Measurements from ENCODE around the gene SOX6. TPM values are rescaled to one million over a fixed set of nuclear protein-coding genes. Genes with fewer than 3 reads are reported as not detected.
"Not testable (repeated sequence)": the region's sequence is repeated elsewhere in the genome, so short reads cannot be mapped to it uniquely, and the experiment has no call there.

SOX6 gene
- total RNA-seq, 1 experiment from 2014 or later: 0.84 TPM

DNA sequence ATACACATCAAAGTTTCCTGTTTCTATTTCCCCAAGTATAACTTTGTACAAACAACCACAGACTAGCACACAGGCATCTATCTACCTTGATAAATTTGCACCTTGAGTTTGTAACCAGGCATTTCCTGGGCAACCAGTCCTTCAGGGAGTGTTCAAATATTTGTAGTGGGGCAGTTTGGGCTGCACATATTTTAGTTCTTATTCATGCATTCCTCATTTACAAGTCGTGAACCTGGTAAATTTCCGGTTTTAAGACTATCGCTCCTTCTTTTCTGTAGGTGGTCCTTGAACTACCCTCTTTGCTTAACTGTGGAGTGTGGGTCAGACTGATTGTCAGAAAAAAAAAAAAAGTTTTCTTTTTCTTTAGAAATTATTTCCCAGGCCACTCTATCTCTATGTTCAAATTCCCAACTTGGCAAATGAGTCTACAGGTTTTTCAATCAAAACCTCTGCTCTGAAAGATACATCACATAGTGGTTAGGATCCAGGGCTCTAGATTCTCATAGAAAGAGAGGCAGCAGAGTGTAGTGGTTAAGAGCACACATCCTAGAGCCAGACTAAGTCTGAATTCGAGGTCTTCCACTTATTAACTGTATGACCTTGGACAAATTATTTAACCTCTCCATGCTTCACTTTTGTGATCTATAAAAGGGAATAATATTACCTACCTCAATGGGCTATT, 201.5 kb downstream of the SOX6 start:
- peak; percentile 81 for DNase-seq (ENCODE audit: low read depth)

GRCh38 chr11:16153951-16154350, 202.4 kb downstream of the SOX6 start:
- no peak for DNase-seq (ENCODE audit: low read depth)

DNA sequence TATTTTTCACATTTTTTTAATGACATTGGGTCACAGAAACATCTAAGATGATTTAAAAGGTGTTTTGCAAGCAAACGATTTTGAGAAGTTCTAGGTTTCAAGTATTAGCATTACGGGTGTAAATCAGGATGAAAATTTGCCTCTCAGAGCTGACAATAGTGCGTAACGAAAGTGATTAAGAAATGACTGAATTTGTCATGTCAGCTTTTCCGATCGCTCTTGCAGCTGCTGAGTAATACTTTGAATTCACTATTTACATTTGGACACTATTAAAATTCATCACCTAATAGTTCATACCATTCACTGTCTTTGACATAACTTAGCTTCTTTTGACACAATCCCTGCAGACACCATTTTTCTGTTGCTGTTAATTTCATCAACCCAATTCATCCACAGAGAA, 205.2 kb downstream of the SOX6 start:
- no peak for DNase-seq (ENCODE audit: low read depth)

DNA sequence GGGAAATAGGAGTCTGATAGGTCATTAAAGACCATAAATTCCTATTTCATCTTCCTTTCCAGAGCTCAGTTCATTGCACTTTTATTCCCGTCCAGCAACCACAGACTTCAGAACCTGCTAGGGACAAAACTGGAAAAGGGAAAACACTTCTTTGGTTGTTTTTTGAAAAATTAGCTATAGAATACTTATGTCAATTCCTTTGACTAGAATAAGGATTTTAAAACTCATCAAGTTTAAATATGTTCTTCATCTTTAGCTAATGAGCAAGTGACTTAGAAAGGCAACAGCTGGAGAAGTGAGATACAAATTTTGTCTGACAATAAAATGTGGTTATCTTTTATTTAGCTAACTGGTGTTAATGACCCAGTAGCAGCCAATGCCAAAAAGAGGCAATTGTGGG, 206.9 kb downstream of the SOX6 start:
- DNase-seq (ENCODE audit: low read depth): no peak

DNA sequence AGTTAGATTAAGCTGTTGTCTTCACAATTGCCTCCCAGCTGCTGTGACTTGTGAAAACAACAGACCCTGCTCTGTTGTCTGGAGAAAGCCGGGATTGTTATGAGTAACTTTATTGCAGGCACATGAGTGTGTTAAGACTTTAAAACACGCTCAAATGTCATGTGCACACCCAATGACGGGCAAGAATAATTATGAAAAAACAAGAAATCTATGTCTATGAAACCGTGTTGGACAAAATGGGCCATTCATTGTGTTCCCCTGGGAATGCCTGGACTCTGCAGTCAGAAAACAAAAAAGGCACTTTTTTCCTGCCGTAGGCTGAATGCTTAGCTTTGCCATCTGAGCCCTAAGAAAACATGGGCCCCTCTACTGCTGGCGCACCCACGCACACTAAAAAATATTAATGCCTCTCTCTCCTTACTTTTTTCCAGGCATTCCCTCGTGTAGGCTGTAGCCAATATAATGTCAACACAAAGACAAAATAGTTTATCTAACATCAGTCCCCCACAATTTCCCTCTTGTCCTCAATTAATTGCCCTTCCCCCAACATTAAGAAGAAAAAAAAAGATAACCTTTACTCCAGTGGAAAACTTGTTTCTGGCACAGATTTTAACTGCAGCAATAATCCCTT, 207.9 kb downstream of the SOX6 start:
- no peak for DNase-seq (ENCODE audit: low read depth)

- not testable (repeated sequence) for DNase-seq (ENCODE audit: low read depth)
These were observed 209.4 kb downstream of the SOX6 start for GRCh38 chr11:16146980-16147379.

DNA sequence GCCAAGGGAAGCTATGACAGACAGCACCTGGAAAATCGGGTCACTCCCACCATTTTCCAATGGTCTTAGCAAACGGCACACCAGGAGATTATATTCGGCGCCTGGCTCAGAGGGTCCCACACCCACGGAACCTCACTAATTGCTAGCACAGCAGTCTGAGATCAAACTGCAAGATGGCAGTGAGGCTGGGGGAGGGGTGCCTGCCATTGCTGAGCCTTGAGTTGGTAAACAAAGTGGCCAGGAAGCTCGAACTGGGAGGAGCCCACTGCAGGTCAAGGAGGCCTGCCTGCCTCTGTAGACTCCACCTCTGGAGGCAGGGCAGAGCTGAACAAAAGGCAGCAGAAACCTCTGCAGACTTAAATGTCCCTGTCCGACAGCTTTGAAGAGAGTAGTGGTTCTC, 214.7 kb downstream of the SOX6 start:
- DNase-seq (ENCODE audit: low read depth): not testable (repeated sequence)

DNA sequence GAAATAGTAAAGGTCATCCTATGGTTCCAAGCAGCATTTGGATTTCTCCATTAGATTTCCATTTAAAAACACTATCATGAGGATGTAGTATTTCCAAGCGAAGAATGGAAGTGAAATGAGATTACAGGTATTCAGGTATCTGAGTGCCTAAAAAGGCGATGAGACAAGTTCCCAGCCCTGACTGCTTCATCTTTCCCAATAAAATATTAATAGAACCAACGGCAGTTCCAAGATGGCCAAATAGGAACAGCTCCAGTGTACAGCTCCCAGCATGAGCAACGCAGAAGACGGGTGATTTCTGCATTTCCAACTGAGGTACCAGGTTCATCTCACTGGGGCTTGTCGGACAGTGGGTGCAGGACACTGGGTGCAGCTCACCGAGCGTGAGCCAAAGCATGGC, 215.2 kb downstream of the SOX6 start:
- not testable (repeated sequence) for DNase-seq (ENCODE audit: low read depth)

GRCh38 chr11:16136792-16137390, 219.5 kb downstream of the SOX6 start:
- no peak for DNase-seq (ENCODE audit: low read depth)

GRCh38 chr11:16133867-16134266, 222.5 kb downstream of the SOX6 start:
- no peak for DNase-seq (ENCODE audit: low read depth)

DNA sequence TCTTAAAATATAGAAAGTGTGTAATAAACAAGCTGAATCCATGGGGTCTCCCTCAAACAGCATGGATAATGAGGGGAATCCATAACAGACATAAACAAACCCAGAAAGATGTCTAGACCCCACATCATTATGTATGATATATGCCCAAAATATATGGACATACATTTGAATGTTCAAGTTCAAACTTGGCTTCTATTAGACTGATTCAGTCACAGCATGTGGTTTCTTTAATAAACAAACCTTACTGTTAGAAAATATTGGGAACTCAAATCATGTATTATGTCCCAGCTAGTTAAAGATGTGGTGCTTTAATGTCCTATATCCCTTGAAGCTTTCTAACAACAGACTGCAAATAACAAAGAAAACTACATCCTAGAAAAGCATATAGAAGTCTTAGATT, 228.6 kb downstream of the SOX6 start:
- no peak for DNase-seq (ENCODE audit: low read depth)

DNA sequence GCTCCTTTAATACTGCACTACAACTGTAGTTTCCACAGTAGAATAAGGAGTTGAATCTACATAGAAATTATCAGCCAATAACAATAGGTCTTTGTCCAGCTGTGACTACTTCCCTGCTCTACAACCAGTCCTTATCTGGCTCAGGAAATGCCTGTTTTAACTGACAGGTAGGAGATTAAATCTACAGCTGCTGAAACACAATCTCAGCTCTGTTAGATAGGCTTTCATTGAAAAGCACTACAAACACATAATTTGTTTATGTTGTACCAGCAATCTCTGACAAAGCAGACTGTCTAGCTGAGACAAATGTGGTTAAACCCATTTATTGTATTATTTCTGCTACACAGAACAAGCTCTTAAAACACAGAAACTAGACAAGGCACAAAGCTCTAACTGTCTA, 230.0 kb downstream of the SOX6 start:
- peak; percentile 60 for DNase-seq (ENCODE audit: low read depth)

DNA sequence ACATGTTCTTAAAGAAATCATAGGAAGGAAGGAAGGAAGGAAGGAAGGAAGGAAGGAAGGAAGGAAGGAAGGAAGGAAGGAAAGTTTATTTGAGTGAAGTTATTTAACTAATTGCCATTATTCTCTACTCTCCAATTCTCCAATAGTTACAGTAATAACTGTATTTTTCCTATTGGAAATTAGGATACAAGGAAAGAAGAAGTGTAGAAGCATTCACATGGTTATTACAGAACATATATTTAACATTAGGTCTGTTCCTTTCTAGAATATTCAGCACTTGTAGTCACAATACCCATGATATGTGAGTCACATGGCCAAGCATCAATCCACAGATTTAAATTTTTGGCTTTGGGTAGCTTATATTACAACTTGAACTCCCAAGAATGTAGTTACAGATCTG, 230.6 kb downstream of the SOX6 start:
- DNase-seq (ENCODE audit: low read depth): no peak

- DNase-seq (ENCODE audit: low read depth): no peak
These were observed 232.0 kb downstream of the SOX6 start for GRCh38 chr11:16124390-16124789.

DNA sequence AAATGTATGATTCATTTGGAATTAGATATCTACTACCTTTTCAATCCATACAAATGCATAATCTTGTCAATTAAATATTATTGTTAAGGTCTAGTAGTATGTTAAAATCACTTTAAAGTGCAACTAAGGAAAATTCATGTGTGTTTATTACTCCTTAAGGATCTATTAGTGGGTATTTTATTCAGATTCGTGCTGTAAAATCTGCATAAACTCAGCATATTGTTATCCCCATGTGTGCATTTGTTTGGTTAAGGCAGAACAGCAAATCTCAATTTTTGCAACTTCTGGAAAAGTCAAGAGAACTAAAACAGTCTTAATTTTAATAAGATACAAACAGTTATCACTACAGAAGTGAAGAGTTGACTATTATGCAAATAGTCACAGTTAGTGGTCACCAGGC, 234.5 kb downstream of the SOX6 start:
- no peak for DNase-seq (ENCODE audit: low read depth)

GRCh38 chr11:16120008-16120407, 236.3 kb downstream of the SOX6 start:
- DNase-seq (ENCODE audit: low read depth): no peak

- DNase-seq (ENCODE audit: low read depth): no peak
These were observed 238.2 kb downstream of the SOX6 start for GRCh38 chr11:16117989-16118756.

DNA sequence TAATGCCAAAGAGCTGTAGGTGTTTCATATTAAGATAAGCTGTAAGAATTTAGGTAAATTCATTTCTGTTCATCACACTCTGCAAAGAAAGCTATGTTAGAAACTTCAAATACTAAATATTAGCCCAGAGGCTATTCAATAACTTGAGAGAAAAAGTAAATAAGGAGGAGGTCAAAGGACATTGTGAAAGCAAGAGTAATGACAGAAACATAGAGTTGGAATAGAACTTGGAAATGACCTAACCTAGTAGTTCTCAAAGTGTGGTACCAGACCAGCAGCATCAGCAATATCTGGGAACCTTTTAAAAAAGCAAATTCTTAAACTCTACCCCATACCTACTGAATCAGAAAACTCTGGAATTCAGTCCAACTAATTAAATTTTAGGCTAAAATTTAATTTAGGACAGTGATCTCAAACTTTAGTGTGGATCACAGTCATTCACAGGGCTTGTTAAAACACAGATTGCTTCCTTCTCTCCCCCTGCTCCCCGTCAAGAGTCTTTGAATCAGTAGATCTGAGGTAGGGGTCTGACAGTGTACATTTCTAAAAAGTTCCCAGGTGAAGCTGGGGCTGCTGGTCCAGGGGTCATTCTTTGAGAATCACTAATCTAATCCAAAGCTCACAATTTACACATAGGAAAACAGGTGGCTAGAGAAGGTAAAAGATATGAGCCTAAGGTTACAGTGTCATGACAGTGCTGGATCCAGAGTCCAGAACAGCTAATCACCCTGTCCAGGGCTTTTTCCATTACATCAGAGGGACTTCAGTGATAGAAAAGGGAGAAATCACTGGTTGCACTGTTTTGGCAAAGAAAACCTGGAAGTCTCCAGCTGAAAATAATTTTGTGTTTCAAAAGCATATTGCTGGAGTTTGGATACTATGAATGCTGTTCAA, 241.1 kb downstream of the SOX6 start:
- DNase-seq (ENCODE audit: low read depth): no peak

DNA sequence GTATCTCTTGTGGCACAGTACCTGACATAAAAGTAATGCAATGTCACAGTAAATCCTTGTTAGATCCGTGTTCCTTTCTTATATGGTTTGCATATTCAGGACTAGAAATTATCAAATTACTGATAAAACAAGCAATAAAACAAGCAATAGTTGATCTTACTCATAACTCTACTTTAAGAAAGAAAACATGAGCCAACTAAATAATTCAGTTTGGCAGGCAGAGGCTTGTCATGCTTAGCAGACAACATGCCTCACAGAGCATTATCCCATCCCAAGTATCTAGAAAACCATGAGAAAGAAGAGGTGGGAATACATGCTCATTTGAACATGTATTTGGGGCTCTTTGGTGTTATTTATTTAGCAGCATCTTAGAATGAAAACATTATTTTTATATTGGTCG, 241.9 kb downstream of the SOX6 start:
- no peak for DNase-seq (ENCODE audit: low read depth)

DNA sequence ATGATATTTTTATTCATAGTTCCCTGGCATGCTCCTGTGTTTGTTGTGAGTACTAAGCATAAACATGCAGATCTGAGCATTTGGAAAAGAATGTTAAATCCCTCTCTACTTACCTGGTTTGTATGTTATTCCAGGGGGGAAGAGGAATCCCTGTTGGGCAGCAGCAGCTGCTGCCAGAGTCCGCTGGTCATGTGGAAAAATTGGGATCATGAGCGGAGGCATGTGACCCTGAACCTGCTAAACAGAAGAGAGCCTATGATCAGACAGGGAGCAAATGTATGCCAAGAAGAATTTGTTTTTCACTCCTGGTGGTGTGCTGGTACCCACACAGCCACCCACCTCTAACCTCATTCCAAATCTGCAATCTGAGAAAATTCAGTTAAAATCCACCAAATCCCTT, 244.7 kb downstream of the SOX6 start:
- no peak for DNase-seq (ENCODE audit: low read depth)

- DNase-seq (ENCODE audit: low read depth): no peak
These were observed 245.5 kb downstream of the SOX6 start for GRCh38 chr11:16110886-16111285.
